ENCODE results near the gene ALDH3B1. TPM values are rescaled to one million over a fixed set of nuclear protein-coding genes. Genes with fewer than 3 reads are reported as not detected.
A peak's percentile ranks its signal among the peaks of the same experiment; 100 is the strongest.

Gene ALDH3B1
- total RNA-seq, 1 experiment from 2014 or later = 104 TPM

- Histone ChIP-seq H3K9me3 (ENCODE audit: insufficient read depth, low read depth) (no peaks in the 10 kb centered on the region), H3K27me3 (ENCODE audit: insufficient read depth, low read depth) (no peaks in the 10 kb centered on the region), H3K4me1 (replicated peaks; ENCODE audit: insufficient read depth) (peaks cover 96% of the 10 kb centered on the region), H2AFZ (no peak overlapping the region), H3K4me3 (peak overlapping the region; percentile 24; the same call in 1 of the 2 replicates), H3K27ac (peak overlapping the region; percentile 93), H3K9me2 (ENCODE audit: insufficient read depth) (no peaks in the 10 kb centered on the region), H3K36me3 (ENCODE audit: low read depth) (no peaks in the 10 kb centered on the region), H3F3A (ENCODE audit: insufficient read depth, low read depth) (peaks cover 65% of the 10 kb centered on the region), H3K4me2 (peak overlapping the region; percentile 81), H3K79me2 (ENCODE audit: low read depth) (peaks cover 25% of the 10 kb centered on the region; the same call in 1 of the 2 replicates), H4K20me1 (ENCODE audit: insufficient read depth) (no peaks in the 10 kb centered on the region)
- CTCF ChIA-PET = interaction anchor here (1.1 kb wide), 1 partner anchor 29 kb away, joined by 3 read pairs; no protein-coding TSS in a partner anchor
- intact Hi-C loops (cut with micrococcal nuclease; ENCODE audit: unreplicated experiment) = loop anchor here (5.0 to 10.0 kb wide), 2 partner anchors 134 to 168 kb away; no protein-coding TSS in a partner anchor
- BruUV-seq (replicated peaks) = TSS peak; percentile 36
- DNase-seq = peak; percentile 96 to 99
- POLR2A ChIA-PET (ENCODE audit: unreplicated experiment) = interaction anchor here (0.6 to 1.0 kb wide), 5 partner anchors 10 to 767 kb away, joined by 3 to 7 read pairs (median 4); no protein-coding TSS in a partner anchor
- TF ChIP-seq, protein P1, sequence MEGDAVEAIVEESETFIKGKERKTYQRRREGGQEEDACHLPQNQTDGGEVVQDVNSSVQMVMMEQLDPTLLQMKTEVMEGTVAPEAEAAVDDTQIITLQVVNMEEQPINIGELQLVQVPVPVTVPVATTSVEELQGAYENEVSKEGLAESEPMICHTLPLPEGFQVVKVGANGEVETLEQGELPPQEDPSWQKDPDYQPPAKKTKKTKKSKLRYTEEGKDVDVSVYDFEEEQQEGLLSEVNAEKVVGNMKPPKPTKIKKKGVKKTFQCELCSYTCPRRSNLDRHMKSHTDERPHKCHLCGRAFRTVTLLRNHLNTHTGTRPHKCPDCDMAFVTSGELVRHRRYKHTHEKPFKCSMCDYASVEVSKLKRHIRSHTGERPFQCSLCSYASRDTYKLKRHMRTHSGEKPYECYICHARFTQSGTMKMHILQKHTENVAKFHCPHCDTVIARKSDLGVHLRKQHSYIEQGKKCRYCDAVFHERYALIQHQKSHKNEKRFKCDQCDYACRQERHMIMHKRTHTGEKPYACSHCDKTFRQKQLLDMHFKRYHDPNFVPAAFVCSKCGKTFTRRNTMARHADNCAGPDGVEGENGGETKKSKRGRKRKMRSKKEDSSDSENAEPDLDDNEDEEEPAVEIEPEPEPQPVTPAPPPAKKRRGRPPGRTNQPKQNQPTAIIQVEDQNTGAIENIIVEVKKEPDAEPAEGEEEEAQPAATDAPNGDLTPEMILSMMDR (conservative IDR thresholded peaks at IDR 0.05) = no peak
- no peak for TF ChIP-seq EZH2 (IDR thresholded peaks at IDR 0.05; ENCODE audit: low read depth)
These were observed 2.9 kb downstream of the ALDH3B1 start for GRCh38 chr11:68012843-68013610.

DNA sequence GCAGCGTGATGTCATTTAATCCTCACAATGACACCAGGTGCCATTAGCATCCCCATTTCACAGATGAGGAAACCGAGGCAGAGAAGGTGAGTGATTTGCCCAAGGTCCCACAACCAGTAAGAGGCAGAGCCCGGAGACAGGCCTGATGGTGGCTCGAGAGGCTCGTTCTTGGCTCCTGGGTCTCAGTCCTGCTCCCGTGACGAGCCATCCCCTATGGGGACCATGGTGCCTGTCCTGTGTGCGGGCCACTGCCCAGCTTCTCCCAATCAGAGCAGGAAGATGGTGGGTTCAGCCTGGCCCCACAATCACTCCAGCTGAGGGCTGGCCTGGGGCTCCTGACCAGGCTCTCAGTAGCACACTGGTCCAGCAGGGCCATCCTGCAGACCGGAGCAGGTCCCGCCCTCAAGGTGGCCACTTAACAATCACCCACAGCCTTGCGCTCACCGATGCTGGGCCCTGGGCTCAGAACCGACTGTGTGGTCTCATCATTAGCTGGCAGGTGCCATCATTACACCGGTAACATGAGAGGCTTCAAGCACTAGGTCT lies 3.6 kb downstream of the ALDH3B1 start:
- H3K4me1 ChIP-seq (replicated peaks; ENCODE audit: insufficient read depth) = peaks cover 94% of the 10 kb centered on the region
- peak overlapping the region; percentile 93 for H3K27ac ChIP-seq
- intact Hi-C loops (cut with micrococcal nuclease; ENCODE audit: unreplicated experiment) = loop anchor here (1.0 to 10.0 kb wide), 4 partner anchors 17 to 169 kb away; partner anchors contain the start of gene NDUFS8
- peaks cover 25% of the 10 kb centered on the region; the same call in 1 of the 2 replicates for H3K79me2 ChIP-seq (ENCODE audit: low read depth)
- no peak for TF ChIP-seq EZH2 (IDR thresholded peaks at IDR 0.05; ENCODE audit: low read depth)
- TF ChIP-seq, protein P1 (conservative IDR thresholded peaks at IDR 0.05) = no peak
- H3K4me2 ChIP-seq = peak overlapping the region; percentile 81
- no peaks in the 10 kb centered on the region for H3K27me3 ChIP-seq (ENCODE audit: insufficient read depth, low read depth)
- CTCF ChIA-PET = interaction anchor here (1.1 to 1.5 kb wide), 2 partner anchors 28 to 196 kb away, joined by 3 read pairs; no protein-coding TSS in a partner anchor
- H3F3A ChIP-seq (ENCODE audit: insufficient read depth, low read depth) = peaks cover 65% of the 10 kb centered on the region
- H3K9me3 ChIP-seq (ENCODE audit: insufficient read depth, low read depth) = no peaks in the 10 kb centered on the region
- H3K4me3 ChIP-seq = peak overlapping the region; percentile 24; the same call in 1 of the 2 replicates
- H2AFZ ChIP-seq = no peak overlapping the region
- no peaks in the 10 kb centered on the region for H3K36me3 ChIP-seq (ENCODE audit: low read depth)
- POLR2A ChIA-PET (ENCODE audit: unreplicated experiment) = interaction anchor here (0.6 to 1.0 kb wide), 4 partner anchors 26 to 768 kb away, joined by 3 to 4 read pairs (median 4); no protein-coding TSS in a partner anchor
- BruUV-seq (replicated peaks) = TSS peak; percentile 18
- H3K9me2 ChIP-seq (ENCODE audit: insufficient read depth) = no peaks in the 10 kb centered on the region
- H4K20me1 ChIP-seq (ENCODE audit: insufficient read depth) = no peaks in the 10 kb centered on the region
- DNase-seq = peak in 1 of 2 experiments; percentile 39
